ENCODE data around the gene PRKG1.

PRKG1 gene

GRCh38 chr10:51074238-51075028 is at the start of gene PRKG1:
TSS of gene PRKG1 (plus strand) at chr10:51074487.
- H3K27ac ChIP-seq = peak within 1 kb of the TSS; percentile 84
- TF ChIP-seq ZFX (IDR thresholded peaks at IDR 0.05; ENCODE audit: borderline replicate concordance) (no peak), CTCF (IDR thresholded peaks at IDR 0.05) (no peak)

- no peak overlapping the region for H3K27ac ChIP-seq
Measured at GRCh38 chr10:51028420-51028819, 45.9 kb upstream of the PRKG1 start.

GRCh38 chr10:51029172-51029641 is 45.1 kb upstream of the PRKG1 start:
- no peak overlapping the region for H3K27ac ChIP-seq
- TF ChIP-seq ZFX (IDR thresholded peaks at IDR 0.05; ENCODE audit: borderline replicate concordance) (no peak), CTCF (IDR thresholded peaks at IDR 0.05) (no peak)

More at GRCh38 chr10:51028420-51028819, 45.9 kb upstream of the PRKG1 start:
- TF ChIP-seq ZFX (IDR thresholded peaks at IDR 0.05; ENCODE audit: borderline replicate concordance) = no peak
- no peak for TF ChIP-seq CTCF (IDR thresholded peaks at IDR 0.05)

- TF ChIP-seq ZFX (IDR thresholded peaks at IDR 0.05; ENCODE audit: borderline replicate concordance) = no peak
- TF ChIP-seq CTCF (IDR thresholded peaks at IDR 0.05) = no peak
- H3K27ac ChIP-seq = no peak overlapping the region
Measured at GRCh38 chr10:51030480-51030879, 43.8 kb upstream of the PRKG1 start.

GRCh38 chr10:51031950-51032349 is 42.3 kb upstream of the PRKG1 start:
- TF ChIP-seq ZFX (IDR thresholded peaks at IDR 0.05; ENCODE audit: borderline replicate concordance) (no peak), CTCF (IDR thresholded peaks at IDR 0.05) (no peak; the same call in 1 of the 2 replicates)
- H3K27ac ChIP-seq = no peak overlapping the region

- H3K27ac ChIP-seq = no peak overlapping the region
- TF ChIP-seq ZFX (IDR thresholded peaks at IDR 0.05; ENCODE audit: borderline replicate concordance) = no peak
- no peak for TF ChIP-seq CTCF (IDR thresholded peaks at IDR 0.05)
Measured at GRCh38 chr10:51034769-51035168, 39.5 kb upstream of the PRKG1 start.

GRCh38 chr10:51035344-51035743 is 38.9 kb upstream of the PRKG1 start:
- TF ChIP-seq ZFX (IDR thresholded peaks at IDR 0.05; ENCODE audit: borderline replicate concordance) (no peak), CTCF (IDR thresholded peaks at IDR 0.05) (no peak)
- no peak overlapping the region for H3K27ac ChIP-seq
